HG03103 (cell line): ENCODE data around the gene GYG1.

Source experiments
- ATAC-seq: cut with Tn5 transposase; IDR thresholded peaks from one replicate; pipeline ENCODE4 v1.9.1; 2021; ENCODE audit warnings: low read depth; ENCODE audit not compliant: unreplicated experiment

Gene GYG1

DNA sequence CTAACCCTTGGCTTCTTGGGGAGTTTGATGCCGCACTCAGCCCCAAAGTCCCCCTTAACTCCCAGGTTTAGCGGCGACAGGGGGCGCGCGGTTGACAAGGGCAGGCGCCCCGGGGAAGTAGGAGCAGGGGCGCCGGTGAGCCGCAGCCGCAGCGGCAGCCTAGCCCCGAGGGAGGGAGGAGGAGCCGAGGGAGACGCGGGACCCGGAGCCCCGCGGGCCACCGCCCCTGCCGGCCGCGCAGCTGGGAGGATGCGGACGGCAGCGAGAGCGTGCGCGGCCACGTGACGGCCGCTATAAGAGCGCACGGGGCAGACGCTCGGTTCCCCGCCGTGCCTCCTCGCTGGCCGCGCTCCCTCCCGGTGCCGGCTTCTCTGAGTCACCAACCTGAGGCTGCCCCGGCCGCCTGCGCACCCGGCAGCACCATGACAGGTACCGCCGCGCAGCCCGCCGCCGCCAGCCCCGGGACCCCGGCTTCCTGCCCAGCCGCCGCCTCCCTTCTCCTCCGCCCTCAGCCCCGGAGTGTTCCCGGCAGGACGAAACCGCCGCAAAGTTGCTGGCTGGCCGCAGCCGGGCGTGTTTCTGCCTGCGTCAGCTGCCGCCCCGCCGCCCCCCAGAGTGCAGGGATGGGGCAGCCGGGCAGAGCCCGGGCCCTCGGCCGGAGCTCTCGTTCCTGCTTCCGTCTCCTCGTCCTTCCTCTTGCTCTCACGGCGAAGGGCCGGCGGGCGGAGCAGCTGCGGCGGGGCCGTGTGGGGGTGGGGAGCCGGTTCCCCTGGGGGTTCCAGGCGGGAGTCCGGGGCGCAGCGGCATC lies at the start of gene GYG1:
GYG1 (plus strand) TSS at position 322 of the 808 bp plus-strand sequence; CDS start at position 423, 101 bp downstream.
- peak; percentile 84 for ATAC-seq

DNA sequence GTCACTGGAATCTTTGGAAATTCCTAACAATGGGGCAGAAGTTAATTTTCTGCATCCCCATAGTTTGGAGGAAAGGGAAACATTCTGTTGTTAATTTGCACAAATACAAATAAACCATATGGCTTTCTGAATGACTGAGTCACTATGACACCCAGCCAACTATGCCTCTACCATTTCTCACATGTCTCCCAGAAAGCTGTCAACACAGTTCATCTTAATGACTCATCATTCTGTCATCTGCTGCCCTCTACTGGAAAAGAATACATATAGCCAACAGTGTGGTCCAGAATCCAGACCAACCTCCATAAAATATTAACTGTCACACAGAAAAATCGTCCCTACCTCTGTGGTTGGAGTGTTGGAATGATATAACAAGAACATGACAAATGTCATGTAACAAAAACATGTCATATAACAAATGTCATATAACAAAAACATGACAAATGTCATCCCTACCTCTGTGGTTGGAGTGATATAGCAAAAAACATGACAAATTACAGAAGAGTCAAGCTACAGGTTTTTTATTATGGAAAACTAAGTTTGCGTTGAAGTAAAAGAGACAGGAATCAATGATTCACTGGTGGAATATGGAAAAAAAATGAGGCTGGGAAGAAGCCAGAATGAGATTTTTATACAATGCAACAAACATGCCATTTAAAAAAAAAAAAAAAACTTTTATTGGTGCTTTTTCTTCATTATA lies 47.7 kb upstream of the GYG1 start:
- ATAC-seq = peak; percentile 97

DNA sequence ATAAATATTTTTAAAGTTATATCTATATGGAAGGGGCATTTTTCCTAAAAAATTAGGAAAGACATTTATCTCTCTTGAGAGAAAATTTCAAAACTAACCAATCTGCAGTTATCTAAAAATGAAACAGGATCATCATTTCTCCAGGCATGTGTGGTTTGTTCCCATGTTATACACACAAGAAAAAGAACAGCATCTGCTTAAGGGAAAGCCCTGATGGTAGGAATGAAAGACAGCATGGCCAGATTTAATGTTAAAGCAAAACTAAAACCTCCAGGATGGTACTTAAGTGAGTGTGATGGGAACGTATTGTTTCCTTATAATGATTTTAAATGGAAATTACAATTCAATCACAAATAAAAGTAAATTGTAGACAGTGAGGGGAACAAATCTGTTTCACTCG lies 46.2 kb upstream of the GYG1 start:
- ATAC-seq = no peak

DNA sequence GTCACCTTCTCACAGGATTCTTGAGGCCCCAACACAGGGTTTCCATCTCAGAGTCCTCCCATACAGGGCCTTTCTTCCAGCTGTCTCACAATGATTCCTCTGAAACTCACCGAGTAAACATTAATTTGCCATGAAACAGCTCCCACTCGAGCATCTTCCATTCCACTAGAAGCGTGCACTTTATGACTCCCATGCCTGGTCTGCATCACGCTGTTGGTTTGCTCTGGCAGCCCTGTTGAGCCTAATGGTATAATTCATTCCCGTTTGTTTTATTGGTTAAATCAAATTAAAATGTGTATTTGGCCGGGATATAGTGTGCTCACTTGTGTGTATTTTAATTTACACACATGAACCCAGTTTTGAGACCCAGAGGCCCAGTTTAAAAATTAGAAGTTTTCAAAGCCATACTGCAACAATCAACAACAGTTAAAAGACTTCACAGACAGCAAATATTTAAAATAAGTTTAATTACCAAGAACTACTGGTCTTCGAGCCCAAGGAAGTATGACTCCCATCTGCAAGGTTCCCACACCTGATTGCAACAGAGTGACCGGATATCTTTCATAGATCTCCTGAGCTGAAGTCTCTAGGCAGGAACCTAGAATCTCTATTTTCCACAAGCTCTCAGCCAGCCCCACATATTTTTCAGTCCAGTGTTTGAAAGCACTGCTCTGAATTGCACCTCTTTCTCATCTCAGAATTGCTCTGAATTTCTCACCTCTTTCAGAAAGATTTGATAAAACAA lies 42.3 kb upstream of the GYG1 start:
- ATAC-seq = no peak

DNA sequence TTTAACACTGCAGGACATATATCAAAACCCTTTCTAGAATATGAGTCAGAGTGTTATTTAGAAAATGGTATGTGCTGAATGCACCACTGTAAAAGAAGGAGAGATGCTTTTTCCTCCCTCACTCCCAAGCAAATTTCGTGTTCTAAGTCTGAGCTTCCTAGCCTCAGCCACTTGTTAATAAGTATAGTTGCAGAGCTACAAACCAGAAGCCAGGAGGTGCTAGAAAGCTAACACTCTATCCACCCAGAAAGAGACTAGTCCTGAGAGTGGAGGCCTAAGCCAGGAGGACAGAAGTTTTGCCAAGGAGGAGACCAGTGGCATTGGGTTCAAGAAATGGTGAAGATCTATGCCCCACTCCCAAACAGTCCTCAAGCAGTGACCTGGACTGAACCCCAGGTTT lies 40.5 kb upstream of the GYG1 start:
- ATAC-seq = no peak

DNA sequence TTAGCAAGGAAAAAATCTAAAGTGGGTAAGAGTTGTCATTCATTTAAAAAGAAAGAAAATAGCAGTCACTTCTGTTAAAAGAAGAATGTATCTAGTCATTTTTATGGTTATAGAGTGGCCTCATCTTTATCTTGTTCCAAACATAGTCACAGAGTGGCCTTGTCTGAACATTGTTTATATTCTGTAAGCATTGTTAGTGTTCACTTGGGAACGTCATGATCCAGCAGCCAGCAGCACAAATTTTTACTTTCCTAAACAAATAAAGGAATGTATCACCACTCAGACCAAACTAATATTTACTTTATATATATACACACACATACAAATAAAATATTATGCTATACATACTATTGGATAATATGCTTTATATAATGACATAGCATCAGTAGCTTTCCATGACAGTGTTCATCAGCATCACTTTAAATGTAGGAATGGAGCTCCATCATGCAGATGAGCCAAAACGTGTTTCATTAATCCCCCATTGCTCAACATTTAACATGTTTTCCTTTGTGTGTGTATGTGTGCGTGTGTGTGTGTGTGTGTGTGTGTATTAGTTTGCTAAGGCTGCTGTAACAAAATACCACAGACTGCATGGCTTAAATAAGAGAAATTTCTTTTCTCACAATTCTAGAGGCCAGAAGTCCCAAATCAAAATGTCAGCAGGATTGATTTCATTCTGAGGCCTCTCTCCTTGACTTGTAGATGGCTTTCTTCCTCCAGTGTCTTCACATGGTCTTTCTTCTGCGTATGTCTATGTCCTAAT lies 39.6 kb upstream of the GYG1 start:
- no peak for ATAC-seq

DNA sequence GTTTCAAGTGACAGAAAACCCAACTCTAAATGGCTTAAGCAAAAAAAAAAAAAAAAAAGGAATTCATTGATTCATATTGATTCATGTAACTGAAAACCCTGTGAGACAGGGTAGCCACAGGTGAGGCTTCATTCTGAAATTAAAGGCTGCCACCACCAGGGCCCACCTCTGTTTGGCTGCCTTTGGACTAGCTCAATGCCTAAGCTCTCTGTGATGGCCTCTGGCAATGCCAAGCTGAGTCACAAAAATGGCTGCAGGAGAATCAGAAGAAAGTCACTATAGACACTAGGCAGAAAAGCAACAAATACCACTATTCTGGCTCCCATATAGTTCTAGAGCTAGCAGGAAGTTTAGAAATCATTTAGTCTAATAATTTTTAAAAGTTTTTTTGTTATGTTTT lies 38.2 kb upstream of the GYG1 start:
- no peak for ATAC-seq

DNA sequence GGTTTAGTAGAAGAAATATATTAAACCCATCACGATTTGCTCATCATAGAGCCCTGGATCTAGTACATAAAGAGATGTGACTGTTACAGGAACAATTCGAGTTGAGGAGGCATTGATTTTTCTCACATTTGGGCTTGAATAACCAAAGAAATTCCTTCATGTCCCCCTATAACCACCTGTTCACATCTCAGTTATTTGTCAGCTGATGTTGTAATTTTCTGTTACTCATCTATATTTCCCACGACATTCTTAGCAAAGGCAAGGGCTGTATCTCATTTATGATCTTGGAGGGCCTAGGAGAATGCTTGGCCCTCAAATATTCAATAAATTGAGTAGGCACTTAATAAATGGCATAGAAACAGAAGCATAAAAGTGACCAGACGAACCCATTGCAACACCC lies 36.4 kb upstream of the GYG1 start:
- no peak for ATAC-seq

DNA sequence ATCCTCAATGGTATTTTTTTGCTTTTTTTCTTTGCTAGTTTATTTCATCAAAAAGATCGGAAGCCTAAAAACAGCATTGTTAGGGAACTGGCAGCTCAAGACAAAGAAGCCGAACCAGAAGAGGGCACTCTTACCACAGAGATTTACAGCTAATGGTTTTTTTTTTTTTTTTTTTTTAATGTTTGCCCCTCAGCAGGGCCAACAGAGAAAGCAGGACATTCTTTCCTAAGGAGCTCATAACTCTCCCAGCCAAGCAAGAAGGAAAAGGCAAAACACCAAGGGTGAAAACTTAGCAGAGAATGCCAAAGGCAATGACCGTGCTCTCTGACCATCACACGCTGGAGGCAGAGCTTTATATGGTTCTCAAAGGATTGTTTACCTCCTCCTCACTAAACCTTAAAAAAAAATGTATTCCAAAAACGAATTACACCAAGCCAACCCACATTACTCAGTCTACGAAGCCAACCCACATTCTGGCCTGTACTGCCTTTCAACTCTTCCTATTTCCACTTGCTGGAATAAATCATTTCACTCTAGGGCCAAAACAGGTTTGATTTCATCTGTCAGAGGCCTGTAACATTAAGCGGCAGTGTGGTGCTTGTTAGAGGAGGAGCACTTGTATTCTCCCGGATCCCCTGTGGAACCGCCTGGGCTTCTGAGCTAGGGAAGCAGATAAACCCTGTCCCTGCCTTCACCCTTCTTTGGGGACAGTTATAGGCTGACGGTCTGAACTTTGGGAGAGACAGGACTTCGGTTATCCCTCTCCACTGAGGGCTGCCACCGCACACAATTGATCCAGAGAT lies 35.6 kb upstream of the GYG1 start:
- ATAC-seq = no peak

DNA sequence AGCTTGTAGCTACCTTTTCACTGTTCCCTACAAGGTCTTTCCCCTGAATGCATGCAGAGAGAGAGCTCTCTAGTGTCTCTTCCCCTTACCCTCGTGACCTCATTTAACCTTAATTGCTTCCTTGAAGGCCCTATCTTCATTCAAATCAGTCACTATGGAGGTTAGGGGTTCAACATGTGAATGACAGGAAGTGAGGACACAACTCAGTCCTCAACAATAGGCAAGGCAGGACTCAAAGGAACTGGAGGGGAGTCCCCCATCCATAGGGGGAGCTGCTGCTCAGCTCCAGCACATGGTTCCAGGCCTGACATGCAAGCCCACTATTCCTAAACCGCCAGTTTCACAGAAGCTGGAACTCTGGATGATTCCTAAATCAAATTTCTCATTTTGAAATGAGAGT lies 33.8 kb upstream of the GYG1 start:
- peak; percentile 68 for ATAC-seq

DNA sequence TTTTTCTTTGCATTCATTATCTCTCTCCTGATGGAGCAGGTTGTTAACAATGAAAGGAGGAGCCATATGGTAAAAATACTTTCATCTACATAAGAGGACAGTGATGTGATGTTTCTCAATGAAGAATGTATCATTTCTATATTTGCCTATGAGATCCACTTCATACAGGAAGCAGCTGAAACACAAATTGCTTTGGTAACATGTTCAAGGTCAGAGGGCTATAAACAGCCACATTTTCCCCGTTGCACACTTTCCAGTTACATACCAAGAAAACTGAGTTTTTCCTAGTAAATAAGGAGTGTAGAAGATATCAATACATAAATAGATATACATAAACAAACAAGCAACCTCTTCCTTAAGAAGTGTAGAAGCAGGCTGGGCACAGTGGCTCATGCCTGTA lies 32.6 kb upstream of the GYG1 start:
- ATAC-seq = no peak

DNA sequence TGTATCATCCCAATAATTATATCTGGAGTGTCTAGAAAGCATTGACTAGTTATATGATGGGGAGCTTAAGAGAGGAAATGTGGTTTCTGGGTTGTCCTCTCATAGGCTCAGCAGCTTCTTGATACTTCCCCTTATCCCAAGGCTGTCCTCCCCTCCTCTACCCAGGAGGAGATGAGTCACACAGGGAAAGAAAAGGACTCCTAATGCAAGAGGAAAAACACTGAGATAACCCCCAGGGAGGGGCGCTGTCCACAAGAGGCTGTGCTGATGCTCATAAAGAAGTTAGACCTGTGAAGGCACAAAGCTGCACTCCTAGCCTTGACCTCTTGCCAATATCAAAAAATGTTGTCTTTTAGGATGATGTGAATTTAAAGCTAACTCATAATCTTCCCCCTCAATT lies 28.8 kb upstream of the GYG1 start:
- no peak for ATAC-seq

DNA sequence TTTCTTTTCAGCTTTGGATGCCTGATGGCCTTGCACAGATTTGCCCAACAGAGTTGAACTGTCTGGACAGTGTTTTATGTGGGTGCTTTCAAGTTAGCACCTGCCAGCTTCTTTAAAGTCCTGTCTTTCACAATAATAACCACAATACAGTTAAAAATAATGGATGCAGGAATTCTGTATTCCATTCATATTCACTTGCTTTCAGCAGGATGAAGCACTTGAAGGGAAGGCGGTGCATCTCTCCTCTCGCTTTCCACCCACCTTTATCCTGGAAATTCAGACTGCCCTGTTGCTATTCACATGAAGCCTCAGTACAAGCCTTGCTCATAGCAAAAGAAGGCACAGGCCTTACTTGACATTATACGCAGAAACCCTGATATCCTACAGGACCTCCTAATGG lies 26.5 kb upstream of the GYG1 start:
- no peak for ATAC-seq

DNA sequence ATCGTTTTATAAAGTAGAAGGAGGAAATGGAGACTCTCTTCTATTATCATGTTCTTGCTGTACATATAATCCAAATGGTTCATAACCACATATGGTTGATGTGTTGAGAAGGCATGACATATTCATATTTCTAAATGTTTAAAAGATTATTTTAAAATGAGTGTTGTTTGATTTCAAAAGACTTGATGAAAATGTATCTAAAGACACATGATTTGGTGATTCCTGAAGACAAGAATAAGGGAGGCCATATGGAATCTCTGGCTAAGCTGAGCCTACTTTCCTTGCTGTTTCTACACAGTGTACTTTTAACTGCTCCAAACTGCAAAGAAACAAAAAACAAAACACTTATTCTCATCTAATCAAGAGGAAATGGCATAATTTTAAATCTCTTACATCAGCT lies 23.0 kb upstream of the GYG1 start:
- no peak for ATAC-seq

DNA sequence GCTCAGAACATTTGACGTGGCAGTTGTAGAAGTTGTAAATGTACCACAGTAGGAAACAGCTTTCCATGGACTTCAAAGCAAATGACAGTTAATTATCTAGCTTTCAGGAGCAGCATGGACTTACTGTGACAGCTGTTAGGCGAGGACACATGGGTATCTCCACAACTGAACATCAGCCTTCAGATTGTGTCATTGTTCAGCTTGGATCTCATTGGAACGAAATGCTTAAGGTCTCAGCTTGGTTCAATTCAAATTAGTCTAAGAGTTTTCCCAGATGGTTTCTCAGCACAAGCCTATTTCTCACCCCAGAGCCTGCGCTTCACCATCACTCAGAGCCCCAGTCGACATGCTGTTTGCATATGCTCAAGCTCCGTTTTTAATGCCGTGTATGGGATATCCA lies 21.1 kb upstream of the GYG1 start:
- no peak for ATAC-seq

DNA sequence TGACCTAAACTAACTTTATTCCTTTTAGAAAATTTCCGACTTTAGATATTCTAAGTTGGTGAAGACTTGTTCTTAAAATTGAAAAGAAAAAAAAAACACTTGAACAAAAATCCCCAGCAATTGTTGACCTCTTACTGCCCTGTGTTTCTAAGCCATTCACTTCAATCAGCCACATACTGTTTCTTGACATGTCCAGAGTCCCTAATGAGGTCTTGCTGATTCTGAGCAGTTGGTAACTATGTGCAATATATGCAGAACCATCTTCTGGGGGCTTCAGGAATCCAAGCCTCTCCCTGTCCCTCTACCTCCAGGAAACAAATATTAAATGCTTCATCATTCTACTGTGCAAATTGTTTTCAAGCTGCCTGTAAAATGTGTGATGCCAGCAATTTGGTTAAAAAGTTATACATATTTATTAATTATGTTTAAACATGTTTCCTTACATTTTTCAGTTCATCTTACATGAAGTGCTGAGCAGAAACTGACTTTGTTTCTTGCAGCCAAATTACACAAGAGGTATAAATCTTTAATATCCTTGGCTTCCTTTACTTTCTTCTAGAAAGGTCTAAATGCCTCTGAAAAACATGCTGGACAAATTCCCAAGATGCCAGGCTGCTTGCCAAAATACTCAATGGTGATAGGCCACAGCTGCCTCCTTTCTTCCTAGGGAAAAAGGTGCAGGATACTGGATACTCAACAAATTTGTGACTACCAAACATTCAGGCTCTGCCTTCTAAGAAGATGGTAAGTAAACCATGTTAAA lies 19.8 kb upstream of the GYG1 start:
- no peak for ATAC-seq

DNA sequence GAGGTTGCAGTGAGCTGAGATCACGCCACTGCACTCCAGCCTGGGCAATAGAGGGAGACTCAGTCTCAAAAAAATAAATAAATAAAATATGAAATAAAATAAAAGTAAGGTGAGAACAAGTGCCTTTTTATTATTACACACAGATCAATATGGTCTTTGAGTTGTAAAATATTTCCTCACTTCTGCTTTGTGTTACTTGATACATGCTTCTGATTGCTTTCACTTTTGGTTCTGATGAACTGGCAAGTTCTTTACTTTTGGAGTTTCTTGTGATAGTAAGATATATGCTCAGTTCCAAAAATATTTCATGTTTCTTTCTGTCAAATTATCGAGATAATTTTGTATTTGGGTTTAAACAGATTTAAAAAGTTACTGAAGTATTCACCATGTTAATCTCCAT lies 16.6 kb upstream of the GYG1 start:
- no peak for ATAC-seq

DNA sequence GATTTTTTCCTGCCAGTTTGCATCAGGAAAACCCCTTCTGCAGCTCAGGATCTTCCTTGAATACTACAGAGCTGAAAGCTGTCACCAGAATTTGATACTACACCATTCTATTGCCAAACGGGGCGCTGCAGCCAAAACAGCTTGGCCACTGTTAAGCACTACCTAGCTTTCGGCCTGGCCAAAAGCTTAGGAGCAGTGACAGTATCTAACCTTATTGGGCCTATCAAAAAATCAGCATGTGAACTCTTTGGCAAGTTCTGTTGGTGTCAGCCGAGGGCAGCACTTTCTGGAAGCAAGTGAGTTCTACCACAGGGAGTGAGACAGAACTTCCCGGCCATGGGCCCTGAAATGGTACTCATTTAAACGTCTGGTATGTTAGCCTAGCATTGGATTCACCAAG lies 16.1 kb upstream of the GYG1 start:
- ATAC-seq = no peak

DNA sequence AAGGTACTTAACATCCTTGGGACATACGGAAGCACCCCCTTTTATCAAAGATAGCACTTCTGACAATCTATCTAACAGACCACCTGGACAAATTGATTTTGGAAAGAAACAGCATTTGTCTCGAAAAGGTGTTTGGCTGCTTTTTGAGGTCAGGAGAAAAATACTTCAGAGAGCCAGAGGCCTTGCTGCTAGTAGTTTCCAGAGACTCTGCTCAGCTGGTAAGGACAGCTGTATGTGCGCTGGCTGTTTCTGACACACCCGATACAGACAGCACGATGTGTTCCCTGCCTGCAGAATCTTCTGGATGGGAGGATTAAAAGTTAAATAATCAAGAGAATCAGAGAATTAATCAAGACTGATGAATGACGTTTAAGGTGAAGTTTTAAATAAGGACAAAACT lies 15.6 kb upstream of the GYG1 start:
- no peak for ATAC-seq
